GM10248 (cell line): ENCODE data around the gene SYK.

ENCODE experiments used
- CTCF ChIA-PET: fragments of 300-600 bp; sonication (Branson Sonifier 250); formaldehyde crosslinking; extraction: SDS; loops from one replicate; lab custom pipeline; 2021; ENCODE audit warnings: antibody characterized with exemption; lab: Yijun Ruan, JAX
- POLR2A ChIA-PET: fragments of 350-650 bp; sonication (Branson Sonifier 250); formaldehyde crosslinking; extraction: SDS; loops from one replicate; lab custom pipeline; 2020; ENCODE audit warnings: antibody characterized with exemption; lab: Yijun Ruan, JAX
- DNase-seq: peaks from one replicate; pipeline ENCODE4 v3.0.0; 2012; ENCODE audit errors: extremely low spot score
- TF ChIP-seq, protein P1 (sequence below): IDR thresholded peaks from 2 replicates; pipeline ENCODE4 v1.5.1; 2012; ENCODE audit warnings: mild to moderate bottlenecking, low read depth; ENCODE audit errors: extremely low read depth, missing control alignments, control extremely low read depth

The SYK gene

DNA sequence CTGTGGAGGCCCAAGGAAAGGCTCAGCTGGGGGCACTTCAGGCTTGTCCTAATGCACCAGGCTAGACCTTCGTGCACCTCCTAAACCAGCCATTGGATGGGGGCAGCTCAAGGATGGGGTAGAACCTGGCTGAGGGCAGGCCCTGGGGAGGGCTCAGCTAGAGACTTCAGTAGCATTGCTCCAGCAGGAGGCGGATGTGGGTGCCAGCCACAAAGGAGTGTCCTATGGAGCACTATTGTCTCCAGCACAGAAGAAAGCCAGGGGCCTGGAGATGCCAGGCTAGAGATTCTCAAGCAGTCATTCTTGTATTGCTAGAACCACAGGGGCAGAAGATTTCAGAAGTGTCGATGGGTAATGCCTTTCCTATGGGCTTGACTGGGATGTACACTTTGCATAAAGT lies 131.8 kb downstream of the SYK start:
- TF ChIP-seq, protein P1, sequence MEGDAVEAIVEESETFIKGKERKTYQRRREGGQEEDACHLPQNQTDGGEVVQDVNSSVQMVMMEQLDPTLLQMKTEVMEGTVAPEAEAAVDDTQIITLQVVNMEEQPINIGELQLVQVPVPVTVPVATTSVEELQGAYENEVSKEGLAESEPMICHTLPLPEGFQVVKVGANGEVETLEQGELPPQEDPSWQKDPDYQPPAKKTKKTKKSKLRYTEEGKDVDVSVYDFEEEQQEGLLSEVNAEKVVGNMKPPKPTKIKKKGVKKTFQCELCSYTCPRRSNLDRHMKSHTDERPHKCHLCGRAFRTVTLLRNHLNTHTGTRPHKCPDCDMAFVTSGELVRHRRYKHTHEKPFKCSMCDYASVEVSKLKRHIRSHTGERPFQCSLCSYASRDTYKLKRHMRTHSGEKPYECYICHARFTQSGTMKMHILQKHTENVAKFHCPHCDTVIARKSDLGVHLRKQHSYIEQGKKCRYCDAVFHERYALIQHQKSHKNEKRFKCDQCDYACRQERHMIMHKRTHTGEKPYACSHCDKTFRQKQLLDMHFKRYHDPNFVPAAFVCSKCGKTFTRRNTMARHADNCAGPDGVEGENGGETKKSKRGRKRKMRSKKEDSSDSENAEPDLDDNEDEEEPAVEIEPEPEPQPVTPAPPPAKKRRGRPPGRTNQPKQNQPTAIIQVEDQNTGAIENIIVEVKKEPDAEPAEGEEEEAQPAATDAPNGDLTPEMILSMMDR = no peak
- ChIA-PET POLR2A (no interaction called here), CTCF (interaction anchor here (1.1 to 1.9 kb wide), 4 partner anchors 9 to 1340 kb away, joined by 3 to 8 read pairs (median 5); no protein-coding TSS in a partner anchor)
- no peak for DNase-seq

DNA sequence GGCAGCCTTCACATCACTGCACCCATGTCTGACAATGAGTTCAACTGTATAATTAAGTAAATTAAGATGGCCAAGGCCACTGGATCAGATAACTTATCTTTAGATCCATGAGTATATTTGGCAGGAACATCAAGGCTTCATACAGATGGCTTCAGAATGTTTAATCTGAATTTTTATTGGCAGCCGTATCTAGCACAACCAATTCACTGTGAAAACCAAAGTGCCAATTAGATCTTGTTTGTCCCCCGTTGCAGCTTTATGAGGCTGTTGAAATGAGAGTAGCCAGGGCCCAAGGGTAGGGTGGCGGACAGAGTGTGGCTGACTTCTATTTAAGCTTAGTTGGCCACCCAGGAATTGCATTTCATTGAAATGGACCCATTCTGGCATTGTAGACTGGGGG lies 137.7 kb downstream of the SYK start:
- ChIA-PET CTCF (no interaction called here), POLR2A (no interaction called here)
- TF ChIP-seq, protein P1 = no peak
- no peak for DNase-seq

DNA sequence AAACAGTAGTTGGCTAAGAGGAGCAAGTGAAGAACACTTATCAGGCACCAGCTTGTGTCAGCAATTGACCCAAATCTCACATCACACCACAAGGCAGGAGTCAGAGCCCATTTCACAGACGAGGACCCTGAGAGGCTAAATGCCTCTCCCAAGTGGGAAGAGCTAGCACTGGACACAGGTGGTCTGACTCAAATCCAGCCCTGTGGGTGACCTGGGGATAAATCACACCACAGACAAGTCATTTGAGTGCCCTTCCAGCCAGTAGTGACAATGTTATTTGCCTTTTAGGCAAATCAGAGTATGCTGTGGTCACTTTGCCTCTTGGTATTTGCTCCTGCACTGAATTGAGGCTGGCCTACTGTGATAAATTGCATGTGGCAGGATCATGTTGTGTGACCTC lies 138.7 kb downstream of the SYK start:
- CTCF ChIA-PET = no interaction called here
- no peak for DNase-seq
- POLR2A ChIA-PET = no interaction called here
- TF ChIP-seq, protein P1 = no peak

GRCh38 chr9:90941661-90942060 lies 140.0 kb downstream of the SYK start:
- POLR2A ChIA-PET = no interaction called here
- no peak for DNase-seq
- TF ChIP-seq, protein P1 = no peak
- CTCF ChIA-PET = no interaction called here

GRCh38 chr9:90942555-90942954 lies 140.9 kb downstream of the SYK start:
- TF ChIP-seq, protein P1 = no peak
- POLR2A ChIA-PET = no interaction called here
- peak; percentile 29 for DNase-seq
- CTCF ChIA-PET = interaction anchor here (1.3 to 1.5 kb wide), 2 partner anchors 9 to 28 kb away, joined by 3 to 4 read pairs; no protein-coding TSS in a partner anchor

GRCh38 chr9:90943341-90943740 lies 141.7 kb downstream of the SYK start:
- CTCF ChIA-PET = interaction anchor here (1.3 to 1.5 kb wide), 2 partner anchors 10 to 29 kb away, joined by 3 to 4 read pairs; no protein-coding TSS in a partner anchor

More at GRCh38 chr9:90943341-90943740, 141.7 kb downstream of the SYK start:
- TF ChIP-seq, protein P1 = no peak
- no peak for DNase-seq
- POLR2A ChIA-PET = no interaction called here
